ENCODE measurements around the gene STAC3. TPM values are rescaled to one million over a fixed set of nuclear protein-coding genes. Genes with fewer than 3 reads are reported as not detected.

Gene STAC3
- total and polyA plus RNA-seq, 4 donors: 0.19 to 1.3 (median 0.96) TPM

DNA sequence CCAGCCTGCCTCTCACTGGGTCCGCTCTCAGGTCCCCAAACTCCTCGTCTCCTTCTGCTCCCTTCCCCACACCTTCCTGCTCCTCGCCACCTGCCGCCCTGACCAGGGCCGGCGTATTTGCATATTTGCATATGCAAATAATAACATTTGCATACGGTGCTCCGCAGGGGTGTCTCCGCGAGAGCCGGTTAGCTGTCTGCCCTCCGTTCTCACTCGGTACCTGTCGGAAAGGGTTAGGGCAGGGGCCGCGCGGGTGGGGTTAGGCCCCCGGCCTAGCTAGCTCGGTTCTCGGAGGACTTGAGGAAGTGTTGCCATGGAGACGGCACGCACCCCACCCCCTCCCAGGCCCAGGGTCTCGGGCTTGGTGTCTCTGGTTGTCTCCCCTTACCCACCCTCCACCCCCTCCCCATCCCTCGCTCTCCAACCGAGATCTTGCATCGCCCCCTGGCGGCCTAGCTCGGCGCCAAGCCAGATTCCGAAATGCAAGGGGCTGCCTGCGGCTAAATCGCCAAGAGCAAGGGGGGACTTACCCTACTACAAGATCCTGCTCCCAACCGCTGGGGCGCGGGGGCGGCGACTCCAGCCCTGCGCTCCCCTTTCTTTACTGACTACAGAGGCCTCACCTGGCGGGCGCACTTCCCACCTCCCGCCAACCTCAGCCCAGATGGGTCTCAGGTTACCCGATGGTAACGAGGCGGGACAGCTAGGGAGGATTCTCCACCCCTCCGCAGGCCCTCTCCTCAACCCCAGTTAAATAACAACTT is 8.1 kb downstream of the STAC3 start (continued):
- no peak for TF ChIP-seq ATF3 (IDR thresholded peaks at IDR 0.05)

DNA sequence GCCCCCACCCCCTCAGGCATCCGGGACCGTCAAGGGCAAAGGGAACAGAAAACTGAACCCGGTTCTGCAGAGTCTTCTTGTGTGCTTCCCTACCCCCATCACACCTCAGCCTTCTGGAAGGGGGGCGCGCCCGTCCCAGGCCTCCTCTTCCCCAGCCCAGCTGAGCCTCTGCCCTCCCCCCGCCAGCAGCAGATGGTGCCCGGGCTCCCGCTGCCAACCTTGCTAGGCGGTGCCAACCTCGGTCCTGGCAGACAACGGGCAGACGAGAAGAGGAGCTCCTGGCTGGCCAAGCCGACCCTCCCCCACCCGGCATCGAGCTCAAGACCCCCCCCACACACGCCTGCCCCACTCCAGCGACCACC is 8.7 kb downstream of the STAC3 start:
- DNase-seq (ENCODE audit: low spot score): no peak
- no peak overlapping the region for H3K9ac ChIP-seq (ENCODE audit: low read depth in 1 of 2, low read length in 2 of 2)
- H3K4me1 ChIP-seq (ENCODE audit: control insufficient read depth in 4 of 4, insufficient read depth in 4 of 4, low read length in 3 of 4): peaks cover 15 to 47% (median 32%) of the 10 kb centered on the region in 4 donors
- H3K36me3 ChIP-seq (ENCODE audit: control insufficient read depth in 4 of 4, insufficient read depth in 3 of 4, low read depth in 1 of 4, low read length in 3 of 4): no peaks in the 10 kb centered on the region
- peak overlapping the region in 2 of 3 donors; percentile 18 to 38 for H3K4me3 ChIP-seq (ENCODE audit: low read depth in 1 of 3, low read length in 3 of 3)
- WGBS: 2% methylated on average over 18 of the region's 18 CpGs
- H3K27me3 ChIP-seq (ENCODE audit: control insufficient read depth in 4 of 4, insufficient read depth in 4 of 4, low read length in 3 of 4): peaks cover 0 to 11% (median 0%) of the 10 kb centered on the region in 4 donors
- H3K9me3 ChIP-seq (ENCODE audit: control insufficient read depth in 4 of 4, low read length in 3 of 4): no peaks in the 10 kb centered on the region
- H3K27ac ChIP-seq (ENCODE audit: low read depth in 1 of 2, low read length in 2 of 2): no peak overlapping the region
- TF ChIP-seq, protein P1, sequence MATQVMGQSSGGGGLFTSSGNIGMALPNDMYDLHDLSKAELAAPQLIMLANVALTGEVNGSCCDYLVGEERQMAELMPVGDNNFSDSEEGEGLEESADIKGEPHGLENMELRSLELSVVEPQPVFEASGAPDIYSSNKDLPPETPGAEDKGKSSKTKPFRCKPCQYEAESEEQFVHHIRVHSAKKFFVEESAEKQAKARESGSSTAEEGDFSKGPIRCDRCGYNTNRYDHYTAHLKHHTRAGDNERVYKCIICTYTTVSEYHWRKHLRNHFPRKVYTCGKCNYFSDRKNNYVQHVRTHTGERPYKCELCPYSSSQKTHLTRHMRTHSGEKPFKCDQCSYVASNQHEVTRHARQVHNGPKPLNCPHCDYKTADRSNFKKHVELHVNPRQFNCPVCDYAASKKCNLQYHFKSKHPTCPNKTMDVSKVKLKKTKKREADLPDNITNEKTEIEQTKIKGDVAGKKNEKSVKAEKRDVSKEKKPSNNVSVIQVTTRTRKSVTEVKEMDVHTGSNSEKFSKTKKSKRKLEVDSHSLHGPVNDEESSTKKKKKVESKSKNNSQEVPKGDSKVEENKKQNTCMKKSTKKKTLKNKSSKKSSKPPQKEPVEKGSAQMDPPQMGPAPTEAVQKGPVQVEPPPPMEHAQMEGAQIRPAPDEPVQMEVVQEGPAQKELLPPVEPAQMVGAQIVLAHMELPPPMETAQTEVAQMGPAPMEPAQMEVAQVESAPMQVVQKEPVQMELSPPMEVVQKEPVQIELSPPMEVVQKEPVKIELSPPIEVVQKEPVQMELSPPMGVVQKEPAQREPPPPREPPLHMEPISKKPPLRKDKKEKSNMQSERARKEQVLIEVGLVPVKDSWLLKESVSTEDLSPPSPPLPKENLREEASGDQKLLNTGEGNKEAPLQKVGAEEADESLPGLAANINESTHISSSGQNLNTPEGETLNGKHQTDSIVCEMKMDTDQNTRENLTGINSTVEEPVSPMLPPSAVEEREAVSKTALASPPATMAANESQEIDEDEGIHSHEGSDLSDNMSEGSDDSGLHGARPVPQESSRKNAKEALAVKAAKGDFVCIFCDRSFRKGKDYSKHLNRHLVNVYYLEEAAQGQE (IDR thresholded peaks at IDR 0.05): no peak
- TF ChIP-seq SP1 (IDR thresholded peaks at IDR 0.05): no peak
- TF ChIP-seq EGR1 (IDR thresholded peaks at IDR 0.05; ENCODE audit: low read depth in 2 of 2): no peak
- TF ChIP-seq, protein P2, sequence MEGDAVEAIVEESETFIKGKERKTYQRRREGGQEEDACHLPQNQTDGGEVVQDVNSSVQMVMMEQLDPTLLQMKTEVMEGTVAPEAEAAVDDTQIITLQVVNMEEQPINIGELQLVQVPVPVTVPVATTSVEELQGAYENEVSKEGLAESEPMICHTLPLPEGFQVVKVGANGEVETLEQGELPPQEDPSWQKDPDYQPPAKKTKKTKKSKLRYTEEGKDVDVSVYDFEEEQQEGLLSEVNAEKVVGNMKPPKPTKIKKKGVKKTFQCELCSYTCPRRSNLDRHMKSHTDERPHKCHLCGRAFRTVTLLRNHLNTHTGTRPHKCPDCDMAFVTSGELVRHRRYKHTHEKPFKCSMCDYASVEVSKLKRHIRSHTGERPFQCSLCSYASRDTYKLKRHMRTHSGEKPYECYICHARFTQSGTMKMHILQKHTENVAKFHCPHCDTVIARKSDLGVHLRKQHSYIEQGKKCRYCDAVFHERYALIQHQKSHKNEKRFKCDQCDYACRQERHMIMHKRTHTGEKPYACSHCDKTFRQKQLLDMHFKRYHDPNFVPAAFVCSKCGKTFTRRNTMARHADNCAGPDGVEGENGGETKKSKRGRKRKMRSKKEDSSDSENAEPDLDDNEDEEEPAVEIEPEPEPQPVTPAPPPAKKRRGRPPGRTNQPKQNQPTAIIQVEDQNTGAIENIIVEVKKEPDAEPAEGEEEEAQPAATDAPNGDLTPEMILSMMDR (IDR thresholded peaks at IDR 0.05; ENCODE audit: low read depth, low read length, missing input control): no peak
- TF ChIP-seq RXRA (IDR thresholded peaks at IDR 0.05): no peak
- TF ChIP-seq JUND (IDR thresholded peaks at IDR 0.05): no peak
- no peak for TF ChIP-seq NR2F2 (IDR thresholded peaks at IDR 0.05)
- TF ChIP-seq GABPA (IDR thresholded peaks at IDR 0.05 in 1 of 2, conservative IDR thresholded peaks at IDR 0.05 in 1 of 2): no peak
- no peak for TF ChIP-seq MAX (IDR thresholded peaks at IDR 0.05)

- 13% methylated on average over 48 of the region's 48 CpGs for WGBS
- peaks cover 0 to 11% (median 0%) of the 10 kb centered on the region in 4 donors for H3K27me3 ChIP-seq (ENCODE audit: control insufficient read depth in 4 of 4, insufficient read depth in 4 of 4, low read length in 3 of 4)
- no peak for DNase-seq (ENCODE audit: low spot score)
- H3K36me3 ChIP-seq (ENCODE audit: control insufficient read depth in 4 of 4, insufficient read depth in 3 of 4, low read depth in 1 of 4, low read length in 3 of 4): no peaks in the 10 kb centered on the region
- peaks cover 15 to 47% (median 32%) of the 10 kb centered on the region in 4 donors for H3K4me1 ChIP-seq (ENCODE audit: control insufficient read depth in 4 of 4, insufficient read depth in 4 of 4, low read length in 3 of 4)
- H3K4me3 ChIP-seq (ENCODE audit: low read depth in 1 of 3, low read length in 3 of 3): no peak overlapping the region
- H3K27ac ChIP-seq (ENCODE audit: low read depth in 1 of 2, low read length in 2 of 2): no peak overlapping the region
- no peaks in the 10 kb centered on the region for H3K9me3 ChIP-seq (ENCODE audit: control insufficient read depth in 4 of 4, low read length in 3 of 4)
- no peak overlapping the region for H3K9ac ChIP-seq (ENCODE audit: low read depth in 1 of 2, low read length in 2 of 2)
- TF ChIP-seq, protein P2 (IDR thresholded peaks at IDR 0.05; ENCODE audit: low read depth, low read length, missing input control): no peak
- TF ChIP-seq JUND (IDR thresholded peaks at IDR 0.05) (no peak), SP1 (IDR thresholded peaks at IDR 0.05) (no peak), HNF4G (IDR thresholded peaks at IDR 0.05) (no peak), TAF1 (conservative IDR thresholded peaks at IDR 0.05) (no peak), FOXA2 (IDR thresholded peaks at IDR 0.05) (no peak), RAD21 (IDR thresholded peaks at IDR 0.05) (no peak), FOXA1 (IDR thresholded peaks at IDR 0.05) (no peak)
- TF ChIP-seq, protein P1 (IDR thresholded peaks at IDR 0.05): no peak
Measured at GRCh38 chr12:57241402-57242310, 9.3 kb downstream of the STAC3 start.
